Spleen (tissue), 7 donors: Measurements from ENCODE around the gene GOLGA8J.

ENCODE experiments used
- POLR2A ChIP-seq, 3 donors: fragments of 450-650 bp; IDR thresholded peaks; one replicate each; pipeline ENCODE4 v1.5.1; 2017; ENCODE audit warnings: antibody characterized with exemption in 3 of 3, mild to moderate bottlenecking in 1 of 3
- POLR2AphosphoS5 ChIP-seq, 3 donors: sonication (generic); formaldehyde crosslinking; IDR thresholded peaks; one replicate each; pipeline ENCODE4 v1.5.1; 2017; ENCODE audit warnings: antibody characterized with exemption in 3 of 3
- TF ChIP-seq, protein P1 (sequence below), 11 experiments: fragments of 200-600 bp in 7 of 11; fragments of 450-650 bp in 4 of 11; sonication (generic) in 4 of 11; IDR thresholded peaks in 8 of 11; conservative IDR thresholded peaks in 3 of 11; 1 replicate in 7 of 11; 2 replicates in 4 of 11; pipeline versions ENCODE4 v1.4.0 to v1.8.0; 2016 to 2021; ENCODE audit warnings: antibody characterized with exemption in 11 of 11, inconsistent platforms in 4 of 11, mild to moderate bottlenecking in 1 of 11
- donor health status: DM: no; HTN: no; CAD: no; lungs with moderate emphysema.
- donor health status: DM: no; HTN: no; CAD: no.
- donor health status: DM: no; HTN: no; CAD: no.

DNA sequence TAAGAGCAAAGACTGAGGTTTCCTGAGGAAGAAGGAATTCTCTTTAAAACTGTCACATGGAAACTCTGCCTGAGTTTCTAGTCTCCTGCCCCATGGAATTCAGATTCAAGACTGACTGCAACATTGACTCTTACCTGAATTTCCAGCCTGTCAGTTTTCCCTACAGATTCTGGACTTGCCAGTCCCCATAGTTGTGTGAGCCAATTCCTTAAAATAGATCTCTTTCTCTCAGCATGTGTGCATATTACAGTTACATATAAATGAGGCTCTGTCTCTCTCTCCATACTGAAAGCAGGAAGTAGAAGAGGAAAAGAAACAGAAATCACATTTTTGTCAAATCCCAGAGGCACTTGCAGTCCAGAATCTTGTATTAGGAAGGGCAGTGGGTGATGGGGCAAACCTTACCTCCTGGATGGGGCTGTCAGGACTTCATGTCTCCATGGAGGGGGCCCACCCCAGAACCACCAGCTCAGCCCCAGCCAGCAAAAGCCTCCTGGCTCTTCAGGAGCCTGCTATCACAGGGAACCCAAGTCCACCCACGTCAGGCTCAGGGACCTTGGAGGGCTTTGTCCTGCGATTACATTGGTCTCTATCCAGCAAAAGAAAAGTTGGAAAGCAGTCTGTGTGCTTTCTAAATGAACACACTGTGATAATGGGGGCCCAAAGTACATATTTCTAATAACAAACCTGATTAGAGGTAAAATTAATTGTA lies 18.8 kb upstream of the GOLGA8J start:
- TF ChIP-seq, protein P1, sequence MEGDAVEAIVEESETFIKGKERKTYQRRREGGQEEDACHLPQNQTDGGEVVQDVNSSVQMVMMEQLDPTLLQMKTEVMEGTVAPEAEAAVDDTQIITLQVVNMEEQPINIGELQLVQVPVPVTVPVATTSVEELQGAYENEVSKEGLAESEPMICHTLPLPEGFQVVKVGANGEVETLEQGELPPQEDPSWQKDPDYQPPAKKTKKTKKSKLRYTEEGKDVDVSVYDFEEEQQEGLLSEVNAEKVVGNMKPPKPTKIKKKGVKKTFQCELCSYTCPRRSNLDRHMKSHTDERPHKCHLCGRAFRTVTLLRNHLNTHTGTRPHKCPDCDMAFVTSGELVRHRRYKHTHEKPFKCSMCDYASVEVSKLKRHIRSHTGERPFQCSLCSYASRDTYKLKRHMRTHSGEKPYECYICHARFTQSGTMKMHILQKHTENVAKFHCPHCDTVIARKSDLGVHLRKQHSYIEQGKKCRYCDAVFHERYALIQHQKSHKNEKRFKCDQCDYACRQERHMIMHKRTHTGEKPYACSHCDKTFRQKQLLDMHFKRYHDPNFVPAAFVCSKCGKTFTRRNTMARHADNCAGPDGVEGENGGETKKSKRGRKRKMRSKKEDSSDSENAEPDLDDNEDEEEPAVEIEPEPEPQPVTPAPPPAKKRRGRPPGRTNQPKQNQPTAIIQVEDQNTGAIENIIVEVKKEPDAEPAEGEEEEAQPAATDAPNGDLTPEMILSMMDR (IDR thresholded peaks at IDR 0.05 in 8 of 11, conservative IDR thresholded peaks at IDR 0.05 in 3 of 11), result no peak
- no peak for TF ChIP-seq POLR2AphosphoS5 (IDR thresholded peaks at IDR 0.05)
- TF ChIP-seq POLR2A (IDR thresholded peaks at IDR 0.05), result no peak
